WERI-Rb-1 (cell line): ENCODE measurements around the gene CHURC1.
A peak's percentile ranks its signal among the peaks of the same experiment; 100 is the strongest.

Experiments
- DNase-seq: peaks from one replicate; pipeline ENCODE4 v3.0.0-alpha.2; 2020
- H3K27ac ChIP-seq: fragments of 250-450 bp; sonication (Bioruptor Pico); 2 replicates; pipeline ENCODE4 v1.5.1; 2020; ENCODE audit warnings: mild to moderate bottlenecking, moderate library complexity
- H3K27me3 ChIP-seq: fragments of 250-450 bp; sonication (Bioruptor Pico); 2 replicates; pipeline ENCODE4 v1.5.1; 2021; ENCODE audit warnings: mild to moderate bottlenecking, low read depth, moderate library complexity; ENCODE audit not compliant: insufficient read depth, severe bottlenecking
- H3K36me3 ChIP-seq: fragments of 250-450 bp; sonication (Bioruptor Pico); 2 replicates; pipeline ENCODE4 v1.5.1; 2020; ENCODE audit warnings: mild to moderate bottlenecking, moderate library complexity
- H3K4me3 ChIP-seq: 2 replicates; pipeline ENCODE4 v1.5.1; 2011; ENCODE audit warnings: low read depth, mild to moderate bottlenecking, control low read depth, low read length
- H3K9me3 ChIP-seq: fragments of 250-450 bp; sonication (Bioruptor Pico); 2 replicates; pipeline ENCODE4 v1.5.1; 2021; ENCODE audit warnings: mild to moderate bottlenecking, moderate library complexity; ENCODE audit not compliant: severe bottlenecking
- CTCF ChIP-seq: IDR thresholded peaks from 2 replicates; pipeline ENCODE4 v1.5.1; 2011; ENCODE audit warnings: low read depth, mild to moderate bottlenecking, control low read depth, inconsistent platforms, low read length

Gene CHURC1

DNA sequence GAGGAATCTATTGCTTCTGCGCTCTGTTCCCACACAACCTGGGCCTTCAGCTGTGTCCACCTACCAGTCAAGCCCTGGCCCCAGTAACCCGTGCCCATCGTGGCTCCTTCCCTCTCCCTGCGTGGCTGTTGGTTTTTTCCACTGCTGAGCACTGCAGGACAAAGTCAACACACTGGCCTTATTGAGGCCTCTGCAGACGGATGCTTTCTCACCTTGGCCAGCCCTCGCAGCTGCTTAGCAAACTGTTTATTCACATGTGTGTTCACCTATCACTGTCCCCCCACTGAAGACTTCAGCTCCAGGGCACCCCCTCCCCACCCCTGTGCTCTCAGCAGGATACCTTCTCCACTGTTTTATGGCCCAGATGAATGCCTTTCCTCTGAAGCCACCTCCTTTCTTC is 41.0 kb downstream of the CHURC1 start:
- no peaks in the 10 kb centered on the region for H3K9me3 ChIP-seq
- no peaks in the 10 kb centered on the region for H3K27me3 ChIP-seq
- H3K36me3 ChIP-seq: no peaks in the 10 kb centered on the region
- no peak for DNase-seq
- TF ChIP-seq CTCF: no peak
- no peak overlapping the region for H3K4me3 ChIP-seq
- H3K27ac ChIP-seq: no peak overlapping the region

DNA sequence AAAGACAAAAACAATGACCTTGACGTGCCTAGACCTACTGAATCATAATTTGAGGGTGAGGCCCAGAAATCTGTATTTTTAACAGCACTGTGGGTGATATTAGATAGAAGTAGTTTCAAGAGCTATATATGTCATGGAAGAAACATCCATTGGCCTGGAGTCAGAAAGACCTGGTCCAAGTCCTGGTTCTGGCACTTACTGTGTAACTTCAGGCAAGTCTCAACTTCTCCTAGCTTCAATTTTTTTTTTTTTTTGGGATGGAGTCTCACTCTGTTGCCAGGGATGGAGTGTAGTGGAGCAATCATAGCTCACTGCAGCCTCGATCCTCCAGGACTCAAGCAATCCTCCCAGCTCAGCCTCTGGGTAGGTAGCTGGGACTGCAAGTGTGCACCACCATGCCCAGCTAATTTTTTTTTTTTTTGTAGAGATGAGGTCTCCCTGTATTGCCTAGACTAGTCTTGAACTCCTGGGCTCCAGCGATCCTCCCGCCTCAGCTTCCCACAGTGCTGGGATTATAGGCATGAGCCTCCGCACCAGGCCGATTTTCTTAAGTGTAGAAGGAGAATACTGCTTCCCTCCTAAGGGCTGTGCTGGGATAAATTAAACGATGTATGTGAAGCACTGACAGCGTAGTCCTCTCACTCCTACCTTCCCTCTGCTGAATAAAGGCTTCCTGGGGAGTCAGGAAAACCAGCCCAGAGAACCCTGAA is 42.6 kb downstream of the CHURC1 start:
- no peaks in the 10 kb centered on the region for H3K27me3 ChIP-seq
- H3K36me3 ChIP-seq: no peaks in the 10 kb centered on the region
- H3K9me3 ChIP-seq: no peaks in the 10 kb centered on the region
- no peak for DNase-seq
- H3K27ac ChIP-seq: no peak overlapping the region
- no peak overlapping the region for H3K4me3 ChIP-seq
- TF ChIP-seq CTCF: no peak

DNA sequence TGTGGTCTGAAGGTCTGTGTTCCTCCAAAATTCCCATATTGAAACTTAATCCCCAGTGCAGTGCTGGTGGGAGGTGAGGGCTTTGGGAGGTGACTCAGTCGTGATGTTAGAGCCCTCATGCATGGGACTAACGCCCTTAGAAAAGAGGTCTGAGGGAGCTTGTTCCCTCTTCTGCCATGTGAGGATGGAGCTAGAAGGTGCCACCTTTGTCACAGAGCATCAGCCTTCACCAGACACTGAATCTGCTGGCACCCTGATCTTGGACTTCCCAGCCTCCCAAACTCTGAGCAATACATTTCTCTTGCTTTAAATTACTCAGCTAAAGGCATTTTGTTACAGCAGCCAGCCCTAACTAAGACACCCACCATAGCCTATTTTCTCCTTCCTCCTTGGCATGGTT is 43.9 kb downstream of the CHURC1 start:
- Histone ChIP-seq H3K36me3 (no peaks in the 10 kb centered on the region), H3K9me3 (no peaks in the 10 kb centered on the region), H3K27ac (no peak overlapping the region), H3K4me3 (no peak overlapping the region), H3K27me3 (no peaks in the 10 kb centered on the region)
- TF ChIP-seq CTCF: no peak
- DNase-seq: no peak

- no peaks in the 10 kb centered on the region for H3K27me3 ChIP-seq
- H3K4me3 ChIP-seq: no peak overlapping the region
- H3K9me3 ChIP-seq: no peaks in the 10 kb centered on the region
- DNase-seq: no peak
- H3K36me3 ChIP-seq: no peaks in the 10 kb centered on the region
- H3K27ac ChIP-seq: no peak overlapping the region
- TF ChIP-seq CTCF: no peak
Measured at GRCh38 chr14:64958743-64959142, 44.5 kb downstream of the CHURC1 start.

GRCh38 chr14:64960762-64961276 is 46.6 kb downstream of the CHURC1 start:
- H3K9me3 ChIP-seq: no peaks in the 10 kb centered on the region
- no peaks in the 10 kb centered on the region for H3K27me3 ChIP-seq
- no peak overlapping the region for H3K27ac ChIP-seq
- peak; percentile 36; the same call in 1 of the 2 replicates for TF ChIP-seq CTCF
- no peak overlapping the region for H3K4me3 ChIP-seq
- DNase-seq: no peak
- H3K36me3 ChIP-seq: no peaks in the 10 kb centered on the region

- no peaks in the 10 kb centered on the region for H3K36me3 ChIP-seq
- H3K27me3 ChIP-seq: no peaks in the 10 kb centered on the region
- TF ChIP-seq CTCF: peak; percentile 38
- no peak overlapping the region for H3K27ac ChIP-seq
- no peaks in the 10 kb centered on the region for H3K9me3 ChIP-seq
- DNase-seq: no peak
- no peak overlapping the region for H3K4me3 ChIP-seq
Measured at GRCh38 chr14:64963611-64964010, 49.4 kb downstream of the CHURC1 start.
